ENCODE data around the gene ZNF473.

The ZNF473 gene

GRCh38 chr19:50003810-50004419, 21.9 kb upstream of the ZNF473 start:
- DNase-seq = peak in 1 of 2 experiments; percentile 40

GRCh38 chr19:50005428-50005827, 20.4 kb upstream of the ZNF473 start:
- no peak for DNase-seq

- DNase-seq = no peak
Measured at GRCh38 chr19:50007170-50007569, 18.6 kb upstream of the ZNF473 start.

GRCh38 chr19:50007947-50008346, 17.9 kb upstream of the ZNF473 start:
- DNase-seq = no peak

GRCh38 chr19:50008532-50008931, 17.3 kb upstream of the ZNF473 start:
- DNase-seq = peak in 1 of 2 experiments; percentile 20

GRCh38 chr19:50016225-50016807, 9.5 kb upstream of the ZNF473 start:
- DNase-seq = no peak

- no peak for DNase-seq
Measured at GRCh38 chr19:50020481-50020880, 5.3 kb upstream of the ZNF473 start.

- DNase-seq = no peak
Measured at GRCh38 chr19:50022823-50023222, 3.0 kb upstream of the ZNF473 start.

GRCh38 chr19:50024719-50025021, 1.1 kb upstream of the ZNF473 start:
- no peak for DNase-seq

- peak; percentile 99 to 100 for DNase-seq
Measured at GRCh38 chr19:50025022-50025793, 597 bp upstream of the ZNF473 start, which contains the start of gene VRK3. VRK3 (minus strand) TSS chr19:50025372; CDS start chr19:50016162, 9,210 bp downstream.

- DNase-seq = no peak
Measured at GRCh38 chr19:50026550-50026906, 723 bp downstream of the ZNF473 start.

- no peak for DNase-seq
Measured at GRCh38 chr19:50030225-50030624, 4.4 kb downstream of the ZNF473 start.

GRCh38 chr19:50030937-50031336, 5.1 kb downstream of the ZNF473 start:
- no peak for DNase-seq

GRCh38 chr19:50036908-50037307, 11.1 kb downstream of the ZNF473 start:
- DNase-seq = no peak

- no peak for DNase-seq
Measured at GRCh38 chr19:50039968-50040367, 14.2 kb downstream of the ZNF473 start.

GRCh38 chr19:50040967-50041366, 15.2 kb downstream of the ZNF473 start:
- no peak for DNase-seq

- DNase-seq = no peak
Measured at GRCh38 chr19:50042363-50043024, 16.7 kb downstream of the ZNF473 start.

- no peak for DNase-seq
Measured at GRCh38 chr19:50043967-50044366, 18.2 kb downstream of the ZNF473 start.

- DNase-seq = no peak
Measured at GRCh38 chr19:50044922-50045321, 19.1 kb downstream of the ZNF473 start.

GRCh38 chr19:50046649-50047503, 21.1 kb downstream of the ZNF473 start:
- DNase-seq = peak in 1 of 2 experiments; percentile 16

GRCh38 chr19:50047671-50048070, 21.9 kb downstream of the ZNF473 start:
- no peak for DNase-seq

- DNase-seq = no peak
Measured at GRCh38 chr19:50050406-50051227, 24.8 kb downstream of the ZNF473 start.

Measured in NCI-H446 (cell line).